Right lung (tissue), 5 donors: ENCODE results near the gene SEC16B. TPM values are rescaled to one million over a fixed set of nuclear protein-coding genes. Genes with fewer than 3 reads are reported as not detected.

Source experiments
- DNase-seq, 2 donors: peaks; one replicate each; pipeline ENCODE4 v3.0.0-alpha.2; 2013
- polyA plus RNA-seq, 5 donors: library from polyadenylated mRNA; unstranded; fragments of 120-200 nt; gene quantifications; one replicate each; pipeline versions ENCODE4 v1.2.1 to v1.2.3, GENCODE V29; 2013; ENCODE audit warnings: inconsistent platforms in 1 of 5, low replicate concordance in 1 of 5; ENCODE audit not compliant: insufficient read length in 5 of 5, insufficient read depth in 1 of 5

Gene SEC16B
- polyA plus RNA-seq, 5 donors, result 2.6 to 4.3 (median 4.0) TPM

DNA sequence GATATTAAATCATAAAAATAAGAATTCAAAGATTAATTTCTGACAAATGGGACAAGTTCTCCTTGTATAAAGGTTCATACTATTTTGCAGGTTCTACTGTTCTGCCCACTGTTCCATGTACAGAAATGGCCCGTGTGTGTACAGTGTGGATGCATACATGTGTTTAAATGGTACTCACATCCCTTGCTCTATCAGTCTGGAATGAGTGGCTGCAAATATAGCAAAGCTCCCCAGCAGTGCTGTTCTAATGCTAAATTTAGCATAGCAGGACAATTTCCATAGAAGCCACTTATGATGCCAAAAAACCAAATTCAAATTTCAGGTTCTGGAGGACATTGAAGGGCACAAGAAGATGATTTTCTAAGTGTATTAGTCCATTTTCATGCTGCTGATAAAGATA, 9.4 kb upstream of the SEC16B start:
- no peak for DNase-seq

DNA sequence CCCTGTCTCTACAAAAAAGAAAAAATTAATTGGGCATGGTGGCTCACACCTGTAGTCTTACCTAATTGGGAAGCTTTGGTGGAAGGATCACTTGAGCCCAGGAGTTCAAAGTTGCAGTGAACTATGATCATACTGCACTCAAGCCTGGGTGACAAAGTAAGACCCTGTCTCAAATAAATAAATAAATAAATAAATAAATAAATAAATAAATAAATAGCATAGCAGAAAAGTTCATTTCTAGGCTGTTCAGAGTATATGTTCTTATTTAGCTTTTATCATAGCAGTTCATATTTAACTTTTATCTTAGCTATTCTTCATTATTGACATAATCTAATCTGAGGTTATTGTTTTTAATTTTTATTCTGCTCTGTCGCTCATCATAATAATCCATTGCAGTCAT, 8.7 kb upstream of the SEC16B start:
- no peak for DNase-seq

DNA sequence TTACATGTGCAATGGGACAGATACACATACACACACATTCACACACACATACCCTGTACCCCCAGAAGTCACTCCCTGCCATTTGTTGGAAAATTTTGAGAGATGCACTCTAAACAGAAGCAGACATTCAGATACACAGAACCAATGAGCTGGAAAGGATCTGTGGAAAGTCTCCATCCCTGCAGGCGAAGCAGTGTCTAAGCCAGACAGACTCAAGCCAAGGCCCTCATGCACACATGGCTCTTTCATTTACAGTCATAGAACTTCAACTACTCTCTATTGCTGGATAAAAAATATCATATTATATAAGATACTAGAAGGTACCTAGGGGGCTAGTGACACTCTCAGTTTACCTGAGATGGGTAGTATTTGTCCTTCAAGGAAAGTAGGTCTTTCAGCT, 7.3 kb upstream of the SEC16B start:
- DNase-seq, result no peak

DNA sequence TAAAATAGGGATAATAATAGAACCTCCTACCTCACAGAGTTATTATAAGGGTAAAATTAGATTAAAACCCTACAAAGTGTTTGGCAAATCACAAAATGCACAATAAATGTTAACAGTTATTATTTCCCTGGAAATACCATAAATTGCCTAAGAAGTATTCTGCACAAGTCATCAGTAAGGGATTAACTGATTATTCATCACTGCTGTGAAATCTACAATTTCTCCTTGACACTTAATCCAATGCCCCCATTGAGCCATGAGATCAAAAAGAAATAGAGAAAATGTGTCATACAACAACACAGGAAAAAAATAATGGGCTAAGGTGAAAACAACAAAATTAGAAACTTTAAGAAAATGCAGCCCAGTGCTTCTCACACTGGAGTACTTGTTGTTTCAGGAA, 6.7 kb upstream of the SEC16B start:
- DNase-seq, result no peak

DNA sequence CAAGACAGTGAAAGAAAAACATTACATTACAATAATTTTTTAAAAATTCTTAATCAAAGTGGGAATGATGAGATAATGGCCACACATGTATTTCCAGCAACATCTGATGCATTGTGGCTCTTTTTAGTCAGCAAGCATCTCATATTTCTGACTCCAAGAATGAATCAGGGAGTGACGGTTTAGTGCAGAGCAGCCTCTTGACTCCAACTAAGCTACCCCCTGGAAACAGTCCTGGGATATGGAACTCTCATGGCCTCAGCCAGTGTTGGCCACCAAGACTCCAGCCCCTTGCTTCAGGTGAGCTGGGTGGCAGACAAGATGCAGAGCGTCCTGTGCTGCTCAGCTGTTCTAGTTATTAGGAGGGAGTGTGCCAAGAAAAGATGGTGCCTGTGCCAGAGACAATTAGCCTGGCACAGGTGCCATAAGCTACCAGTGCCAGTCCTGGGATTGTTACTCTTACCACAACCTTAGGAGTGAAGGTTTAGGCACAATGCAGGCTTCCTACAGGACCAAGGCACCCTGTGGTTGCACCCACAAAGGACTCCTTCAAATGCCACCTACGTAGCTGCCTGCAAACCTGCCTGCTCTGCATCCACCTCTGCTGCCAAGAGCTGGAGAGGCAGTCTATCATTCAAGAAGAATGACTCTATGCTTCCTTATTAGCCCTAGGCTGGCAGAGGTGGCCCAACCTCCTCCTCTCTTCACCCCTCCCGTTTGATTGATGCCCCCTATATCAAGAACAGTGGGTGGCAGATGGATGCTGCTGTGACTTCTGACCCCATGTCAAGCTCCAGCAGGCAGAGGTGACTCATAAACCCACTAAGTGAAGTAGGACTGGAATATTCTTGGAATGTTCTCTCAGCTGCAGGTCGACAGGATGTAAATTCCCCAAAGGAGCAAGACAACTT, 6.0 kb upstream of the SEC16B start:
- no peak for DNase-seq

DNA sequence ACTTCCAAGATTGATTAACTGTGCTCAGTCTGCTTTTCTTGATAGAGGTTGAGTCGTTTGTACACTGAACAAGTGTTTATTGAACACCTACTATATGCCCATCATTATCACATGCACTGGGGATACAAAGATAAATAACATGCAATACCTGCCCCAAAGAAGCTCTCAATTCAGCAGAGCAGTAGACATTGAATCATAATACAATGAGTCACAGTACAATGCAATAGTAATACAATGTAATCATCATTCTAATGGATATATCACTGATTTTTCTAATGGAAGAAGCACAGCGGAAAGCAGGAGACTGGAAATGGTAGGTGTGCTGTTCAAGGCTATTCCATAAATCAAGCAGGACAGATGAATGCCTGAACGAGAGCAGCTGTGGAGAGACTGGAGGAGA, 3.7 kb upstream of the SEC16B start:
- no peak for DNase-seq

DNA sequence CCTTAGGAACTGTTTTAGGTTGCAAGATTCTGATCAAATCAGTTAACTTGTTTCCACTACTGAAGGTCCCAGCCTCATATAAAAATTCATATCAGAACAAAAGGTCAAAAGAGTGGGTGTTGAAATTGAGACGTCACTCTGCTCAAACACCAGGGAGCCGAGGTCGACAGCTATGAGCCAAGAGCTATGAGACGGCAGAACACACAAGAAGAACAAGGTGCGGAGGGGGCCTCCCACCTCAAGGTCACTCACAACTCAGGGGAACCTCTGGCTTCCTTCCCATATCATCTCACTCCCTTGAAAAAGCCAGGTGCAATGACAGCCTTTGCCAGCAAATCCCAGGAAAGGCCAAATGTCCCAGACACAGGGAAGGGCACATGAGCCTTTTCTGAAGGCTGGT, 749 bp downstream of the SEC16B start:
- DNase-seq, result no peak

DNA sequence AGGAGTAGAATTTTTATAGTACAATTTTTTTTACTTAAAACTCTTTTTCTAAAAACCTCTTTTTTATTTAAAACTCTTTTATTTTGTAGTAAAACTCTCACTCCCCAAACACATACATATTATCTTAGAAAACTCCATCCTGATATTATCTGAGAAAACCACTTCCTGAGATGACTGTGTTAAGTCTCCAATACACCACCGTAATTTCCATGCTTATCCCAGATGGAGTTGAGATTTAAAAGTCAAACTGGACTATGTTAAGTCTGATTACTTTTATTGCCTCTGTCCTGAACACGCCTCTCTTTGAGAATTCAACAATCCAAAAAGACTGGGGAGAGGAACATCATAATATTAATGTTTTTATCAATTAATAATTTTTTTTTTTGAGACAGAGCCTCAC, 3.7 kb downstream of the SEC16B start:
- DNase-seq, result no peak

DNA sequence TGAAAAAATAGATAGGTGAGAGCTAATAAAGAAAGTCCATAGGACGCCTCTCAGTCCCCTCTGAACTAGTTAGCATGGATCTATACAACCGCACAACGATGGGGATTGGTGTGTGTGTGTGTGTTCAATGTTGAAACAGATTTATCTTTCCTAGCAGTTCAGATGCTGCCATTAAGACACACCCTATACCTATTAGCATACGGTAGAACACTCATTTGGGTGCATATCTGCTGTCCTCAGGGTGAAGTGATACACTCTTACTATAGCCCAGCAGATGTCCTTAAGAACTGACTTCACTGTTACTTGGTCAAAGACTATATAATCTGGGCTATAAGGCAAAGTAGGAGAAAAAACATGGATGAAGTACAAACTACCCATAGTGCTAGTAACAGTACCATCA, 4.6 kb downstream of the SEC16B start:
- no peak for DNase-seq

DNA sequence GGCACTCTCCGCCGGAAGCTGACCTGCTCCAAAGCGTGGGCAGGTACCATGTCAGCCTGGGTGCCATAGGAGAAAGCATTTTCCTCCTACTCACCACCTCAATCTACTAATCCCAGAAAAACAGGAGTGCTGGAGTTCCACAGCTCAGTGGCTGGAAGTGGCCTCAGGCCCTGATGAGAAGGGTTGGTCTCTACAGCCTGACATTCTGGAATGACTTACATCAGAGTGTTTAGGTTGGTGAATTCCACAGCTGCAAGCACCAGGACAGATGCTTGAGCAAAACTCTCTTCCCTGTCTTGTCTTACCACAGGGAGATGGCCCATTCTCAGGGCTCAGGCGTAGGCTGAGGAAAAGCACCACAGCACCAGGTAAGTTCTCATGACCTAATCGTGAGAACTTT, 5.5 kb downstream of the SEC16B start:
- DNase-seq, result no peak

DNA sequence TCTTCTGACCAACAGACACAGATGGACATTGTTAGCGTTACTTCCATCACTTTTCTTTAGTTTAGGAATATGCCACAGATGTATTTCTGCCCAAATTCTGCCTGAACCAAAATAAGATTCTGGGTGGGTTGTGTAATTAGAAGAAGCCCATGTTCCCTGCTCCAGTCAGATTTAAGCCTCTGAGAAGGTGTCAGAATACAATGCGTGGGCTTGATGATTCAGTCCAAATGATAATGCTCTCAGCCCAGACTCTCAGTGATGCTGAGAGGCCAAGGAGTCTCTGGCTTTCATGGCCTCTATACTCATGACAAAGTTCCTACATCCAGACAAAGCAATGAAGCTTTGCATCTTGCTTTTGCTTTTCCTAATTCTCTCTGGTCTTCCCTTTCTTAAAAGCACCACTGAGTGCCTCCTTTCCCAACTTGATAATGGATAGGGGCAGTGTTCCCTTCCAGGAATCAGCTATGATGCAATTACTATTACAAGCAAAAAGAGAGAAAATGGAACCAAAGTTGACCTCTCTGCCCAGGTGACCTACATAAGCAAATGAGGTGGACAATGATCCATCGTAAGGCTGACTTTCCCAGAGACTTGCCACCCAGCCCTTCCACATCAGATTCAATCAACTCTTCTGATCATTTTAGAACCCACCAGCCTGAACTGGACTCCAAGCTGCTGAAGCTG, 8.8 kb downstream of the SEC16B start:
- no peak for DNase-seq

DNA sequence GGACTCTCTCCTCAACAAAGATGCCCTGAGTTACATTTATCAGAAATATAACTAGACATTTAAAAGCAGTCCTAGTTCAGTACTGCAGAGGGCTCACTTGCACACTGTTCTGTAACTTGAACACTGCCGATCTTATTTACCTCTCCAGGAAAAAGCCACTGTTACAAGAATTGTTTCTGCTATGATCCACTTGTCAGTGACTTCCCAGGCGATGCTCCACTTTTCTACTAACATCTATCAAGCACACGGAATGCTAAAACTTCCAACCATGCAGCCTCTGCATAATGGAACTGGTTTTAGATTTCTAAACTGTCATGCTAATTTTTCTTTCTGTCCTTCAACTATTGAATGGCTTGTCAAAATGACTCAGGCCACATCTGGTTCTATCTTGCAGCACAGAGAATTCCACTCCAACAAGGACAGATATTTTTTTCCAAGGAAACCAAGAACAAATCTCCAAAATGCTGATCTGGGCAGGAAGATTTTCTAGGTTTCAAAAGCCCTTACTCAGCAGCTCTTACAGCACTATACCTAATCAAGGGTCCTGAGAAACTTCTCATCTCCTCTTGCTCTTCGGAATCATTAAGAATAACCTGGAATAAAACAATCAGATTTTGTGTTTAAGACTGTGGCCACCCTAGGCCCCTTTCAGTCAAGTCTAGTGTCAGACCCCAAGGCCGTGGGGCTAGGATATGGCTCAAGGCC, 9.9 kb downstream of the SEC16B start:
- no peak for DNase-seq

DNA sequence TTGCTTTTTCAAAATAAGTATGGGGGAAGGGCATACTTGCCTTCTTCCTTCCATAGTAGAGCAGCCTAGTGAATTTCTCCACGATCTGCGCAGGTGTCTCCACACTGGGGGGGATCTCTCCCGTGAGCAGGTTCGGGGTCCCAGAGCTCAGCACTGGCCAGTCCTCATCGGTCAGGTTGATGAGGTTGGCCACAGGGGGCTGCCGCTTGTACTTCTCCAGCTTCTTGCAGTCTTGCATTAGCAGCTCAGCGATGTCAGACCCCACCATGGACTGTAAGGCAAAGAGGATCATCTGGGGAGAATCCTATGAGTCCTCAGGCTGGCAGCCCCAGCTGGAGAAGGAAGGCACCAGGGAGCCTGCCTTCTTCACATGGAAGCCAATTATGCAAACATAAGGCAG, 11.8 kb downstream of the SEC16B start:
- no peak for DNase-seq

DNA sequence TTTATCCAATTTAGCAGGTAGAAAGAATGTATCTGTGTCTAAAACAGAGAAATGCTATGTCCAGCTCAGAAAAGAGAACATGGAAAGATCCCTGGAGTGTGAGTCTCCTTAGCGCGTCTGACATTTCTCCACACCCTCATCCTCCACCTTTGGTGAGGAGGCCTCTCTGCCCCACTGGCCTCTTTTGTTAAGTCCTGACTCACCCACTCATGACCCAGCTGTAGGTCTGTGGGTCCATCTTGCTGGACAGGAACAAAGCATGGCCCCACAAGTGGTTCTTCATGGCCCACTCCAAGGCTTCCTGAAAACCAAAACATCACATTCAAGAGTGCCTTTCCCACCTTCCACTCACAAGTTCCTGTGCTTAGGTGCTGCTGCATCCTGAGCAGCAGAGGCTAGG, 15.8 kb downstream of the SEC16B start:
- no peak for DNase-seq

DNA sequence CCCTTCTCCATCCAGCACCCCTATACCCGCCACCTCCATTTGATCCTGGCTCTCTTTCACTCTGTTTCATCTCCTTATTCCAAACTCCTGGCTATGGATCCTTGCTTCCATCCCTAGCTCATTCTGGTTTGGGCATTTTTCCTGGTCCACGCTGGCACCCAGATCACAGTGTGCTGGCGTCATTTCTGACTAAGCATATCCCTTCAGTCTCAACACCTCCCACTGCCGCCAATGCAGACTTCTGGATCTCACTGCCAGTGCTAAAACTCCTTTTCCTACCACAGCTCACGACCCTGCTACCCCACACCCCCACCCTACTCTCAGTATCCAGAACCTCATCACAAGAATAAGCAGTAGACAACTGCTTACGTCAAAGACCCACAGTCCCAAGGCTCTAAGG, 16.3 kb downstream of the SEC16B start:
- DNase-seq, result no peak

DNA sequence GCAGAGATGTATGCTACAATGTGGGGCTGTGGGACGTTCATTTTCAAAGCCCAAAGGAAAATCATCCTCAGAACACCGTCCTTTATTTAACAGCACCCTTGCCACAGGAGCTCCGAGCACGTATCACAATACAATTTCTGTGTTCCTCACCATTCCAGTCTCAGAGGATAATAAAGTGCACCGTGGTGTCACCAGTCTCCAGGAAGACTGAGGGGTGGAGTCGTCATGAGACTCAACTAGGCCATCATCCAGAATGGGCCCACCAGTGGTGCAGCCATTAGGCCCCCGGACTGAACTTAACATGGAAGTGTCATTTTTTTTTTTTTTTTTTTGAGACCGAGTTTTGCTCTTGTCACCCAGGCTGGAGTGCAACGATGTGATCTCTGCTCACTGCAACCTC, 17.2 kb downstream of the SEC16B start:
- no peak for DNase-seq

DNA sequence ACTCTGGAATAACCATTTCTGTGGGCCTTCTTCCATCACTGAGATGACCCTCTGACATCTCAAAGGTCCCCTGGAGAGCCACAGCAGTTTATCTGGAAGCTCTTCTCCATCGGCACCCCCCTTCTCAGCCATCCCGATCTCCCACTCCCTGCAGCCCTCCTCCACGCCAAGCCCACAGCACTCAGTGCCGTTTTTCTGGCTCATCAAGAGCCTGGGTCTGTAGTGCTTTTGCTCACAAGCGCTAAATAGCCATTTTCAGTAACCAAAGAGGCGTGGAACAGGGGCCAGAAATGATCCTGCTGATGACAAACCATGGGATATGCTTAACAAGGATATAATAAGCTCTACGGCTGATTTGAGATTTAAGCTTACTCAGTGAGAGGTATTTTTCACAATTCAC, 17.6 kb downstream of the SEC16B start:
- DNase-seq, result no peak

DNA sequence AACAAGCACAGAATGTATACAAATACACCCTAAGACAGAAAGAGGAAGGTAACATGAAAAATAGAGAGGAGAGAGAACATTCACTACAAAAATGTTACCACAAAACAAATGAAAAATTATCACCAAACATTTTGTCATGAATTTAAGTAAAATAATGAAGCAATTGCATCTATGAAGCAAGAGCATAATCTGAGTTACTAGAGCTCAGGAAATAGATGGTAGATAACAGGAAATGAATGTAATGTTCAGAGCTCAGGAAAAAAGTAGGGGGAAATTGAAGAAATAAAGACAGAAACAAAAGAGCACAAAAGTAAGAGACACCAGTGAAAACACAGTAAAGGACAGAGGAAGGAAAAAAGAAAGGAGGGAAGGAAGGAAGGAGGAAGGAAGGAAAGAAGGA, 19.4 kb downstream of the SEC16B start:
- no peak for DNase-seq

DNA sequence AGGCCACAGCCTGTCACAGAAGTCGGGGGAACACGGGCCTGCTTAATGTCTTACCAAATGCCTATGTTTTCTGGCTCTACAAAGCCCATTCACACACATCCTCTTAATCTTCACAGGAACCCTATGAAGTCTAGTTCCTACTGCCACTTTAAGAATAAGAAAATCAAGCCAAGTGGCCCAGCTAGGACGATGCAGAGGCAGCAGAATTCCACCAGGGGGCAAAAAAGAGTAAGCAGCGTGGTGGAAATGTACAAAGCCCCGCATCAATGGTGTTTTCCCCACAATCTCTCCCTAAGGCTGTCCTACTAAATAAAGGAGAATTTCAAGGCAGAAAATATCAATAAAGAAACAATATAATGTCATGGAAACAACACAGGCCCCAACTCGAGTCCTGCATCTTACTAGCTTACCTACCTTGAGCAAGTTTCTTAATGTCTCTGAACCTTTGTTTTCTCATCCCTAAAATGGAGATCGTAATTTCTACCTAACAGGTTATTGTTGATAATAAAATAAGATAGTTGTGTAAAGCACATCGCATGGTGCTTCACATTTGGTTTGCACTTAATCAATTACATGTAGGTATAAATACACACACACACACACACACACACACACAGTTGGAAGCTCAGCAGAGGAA, 21.4 kb downstream of the SEC16B start:
- DNase-seq, result peak; percentile 58 to 70

DNA sequence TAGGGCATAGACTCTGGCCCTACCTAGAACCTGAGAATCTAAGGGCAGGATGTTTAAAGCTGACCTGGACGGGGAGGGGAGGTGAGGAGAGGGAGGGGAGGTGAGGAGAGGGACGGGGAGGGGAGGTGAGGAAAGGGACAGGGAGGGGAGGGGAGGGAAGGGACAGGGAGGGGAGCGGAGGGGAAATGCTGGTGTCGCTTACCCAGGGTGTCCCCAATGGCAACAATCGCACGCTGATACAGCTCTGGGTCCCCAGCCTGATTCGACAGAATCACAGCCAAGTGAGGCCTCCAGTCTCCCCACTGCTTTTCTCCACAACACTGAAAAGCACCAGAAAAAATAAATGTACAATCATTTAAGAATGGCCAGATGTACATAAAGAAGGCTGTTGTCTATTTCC, 22.2 kb downstream of the SEC16B start:
- DNase-seq, result no peak

DNA sequence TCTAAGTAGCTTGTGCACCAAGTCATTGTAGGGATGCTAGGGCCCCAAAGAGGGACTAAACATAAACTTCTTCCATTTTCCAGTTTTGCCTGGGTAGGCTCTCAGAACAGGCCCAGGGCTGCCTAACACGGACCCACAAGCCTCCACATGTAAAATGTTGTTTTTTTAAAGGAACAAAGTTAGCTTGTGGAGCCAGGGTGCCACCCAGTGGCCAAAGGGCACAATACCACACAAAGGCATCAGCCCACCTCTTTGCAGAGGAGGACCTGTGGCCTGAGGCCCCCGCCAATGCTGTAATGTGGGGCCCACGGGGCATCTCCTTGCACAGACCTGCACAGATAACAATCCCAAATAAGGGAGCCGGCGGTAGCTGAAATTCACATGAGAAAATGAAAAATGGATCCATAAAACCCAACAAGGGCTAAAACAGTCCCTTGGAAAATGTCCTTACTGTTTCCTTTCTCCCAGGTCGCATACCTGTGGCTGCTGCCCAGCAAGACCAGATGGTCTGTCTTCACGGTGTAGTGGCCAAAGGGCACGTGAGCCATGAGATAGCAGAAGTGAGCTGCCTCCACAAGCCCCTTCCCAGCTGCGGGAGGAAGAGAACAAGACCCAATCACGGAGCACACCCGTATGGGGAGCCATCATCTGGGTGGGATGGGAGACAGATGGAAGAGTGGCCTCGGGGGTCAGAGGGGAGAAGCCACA, 23.8 kb downstream of the SEC16B start:
- DNase-seq, result no peak
